ENCODE data around the gene HCFC1.

Gene HCFC1

DNA sequence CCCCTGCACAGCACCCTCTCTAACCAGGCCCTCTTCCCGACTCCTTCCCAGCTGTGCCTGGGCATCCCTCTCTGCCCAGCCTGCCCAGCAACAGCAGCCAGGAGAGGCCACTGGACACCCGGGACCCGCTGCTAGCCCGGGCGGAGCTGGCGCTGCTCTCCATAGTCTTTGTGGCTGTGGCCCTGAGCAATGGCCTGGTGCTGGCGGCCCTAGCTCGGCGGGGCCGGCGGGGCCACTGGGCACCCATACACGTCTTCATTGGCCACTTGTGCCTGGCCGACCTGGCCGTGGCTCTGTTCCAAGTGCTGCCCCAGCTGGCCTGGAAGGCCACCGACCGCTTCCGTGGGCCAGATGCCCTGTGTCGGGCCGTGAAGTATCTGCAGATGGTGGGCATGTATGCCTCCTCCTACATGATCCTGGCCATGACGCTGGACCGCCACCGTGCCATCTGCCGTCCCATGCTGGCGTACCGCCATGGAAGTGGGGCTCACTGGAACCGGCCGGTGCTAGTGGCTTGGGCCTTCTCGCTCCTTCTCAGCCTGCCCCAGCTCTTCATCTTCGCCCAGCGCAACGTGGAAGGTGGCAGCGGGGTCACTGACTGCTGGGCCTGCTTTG, 66.0 kb downstream of the HCFC1 start:
- in situ Hi-C loops (cut with MboI; ENCODE audit: low sequenced_read_pairs), result no loop called here

DNA sequence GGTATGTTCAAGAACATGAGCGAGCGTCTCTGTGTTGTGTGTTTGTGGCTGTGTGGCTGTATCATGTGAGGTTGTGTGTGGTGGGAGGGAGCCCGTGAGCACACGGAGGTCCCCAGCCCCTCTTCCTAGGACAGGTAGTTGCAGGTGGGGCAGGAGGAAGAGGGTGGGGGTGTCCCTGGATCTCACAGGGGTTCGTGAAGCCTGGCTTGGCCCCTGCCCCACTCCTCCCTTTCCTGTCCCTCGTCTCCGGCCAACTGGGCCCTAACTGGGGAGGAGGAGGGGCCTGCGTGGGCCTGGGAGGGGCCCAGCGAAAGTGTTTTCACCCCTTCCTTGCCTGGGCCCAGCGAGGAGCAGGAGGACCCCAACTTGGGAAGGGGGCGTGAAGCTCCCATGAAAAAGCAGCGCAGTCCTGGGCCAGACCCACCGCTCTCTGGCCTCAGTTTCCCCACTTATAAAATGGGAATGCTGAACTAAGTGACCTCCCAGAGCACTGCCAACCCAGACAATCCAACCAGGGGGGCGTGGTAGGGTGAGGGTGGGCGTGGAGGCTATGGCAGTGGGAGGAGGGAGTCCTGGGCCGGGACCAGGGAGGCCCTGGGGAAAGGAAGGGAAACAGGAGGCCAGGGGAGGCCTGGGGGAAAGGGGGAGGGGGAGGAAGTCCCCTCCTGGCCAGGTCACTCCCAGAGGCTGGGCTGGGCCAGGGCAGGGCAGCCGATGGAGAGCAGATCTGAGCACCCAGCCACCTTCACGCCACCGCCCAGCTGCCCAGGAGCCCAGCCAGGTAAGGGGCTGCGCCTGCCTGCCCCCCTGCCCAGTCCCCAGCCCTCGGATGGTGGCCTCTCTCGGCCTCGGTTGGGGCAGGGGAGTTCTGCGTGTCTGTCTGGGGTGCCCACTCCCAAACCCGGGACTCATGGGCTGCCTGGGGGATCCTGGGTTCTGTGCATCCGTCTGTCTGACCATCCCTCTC, 67.3 kb downstream of the HCFC1 start, which contains the start of gene AVPR2:
TSS of gene AVPR2 (plus strand) at position 683 of the 967 bp plus-strand sequence. CDS start 473 bp downstream, outside the sequence.
- in situ Hi-C loops (cut with MboI; ENCODE audit: low sequenced_read_pairs), result no loop called here

DNA sequence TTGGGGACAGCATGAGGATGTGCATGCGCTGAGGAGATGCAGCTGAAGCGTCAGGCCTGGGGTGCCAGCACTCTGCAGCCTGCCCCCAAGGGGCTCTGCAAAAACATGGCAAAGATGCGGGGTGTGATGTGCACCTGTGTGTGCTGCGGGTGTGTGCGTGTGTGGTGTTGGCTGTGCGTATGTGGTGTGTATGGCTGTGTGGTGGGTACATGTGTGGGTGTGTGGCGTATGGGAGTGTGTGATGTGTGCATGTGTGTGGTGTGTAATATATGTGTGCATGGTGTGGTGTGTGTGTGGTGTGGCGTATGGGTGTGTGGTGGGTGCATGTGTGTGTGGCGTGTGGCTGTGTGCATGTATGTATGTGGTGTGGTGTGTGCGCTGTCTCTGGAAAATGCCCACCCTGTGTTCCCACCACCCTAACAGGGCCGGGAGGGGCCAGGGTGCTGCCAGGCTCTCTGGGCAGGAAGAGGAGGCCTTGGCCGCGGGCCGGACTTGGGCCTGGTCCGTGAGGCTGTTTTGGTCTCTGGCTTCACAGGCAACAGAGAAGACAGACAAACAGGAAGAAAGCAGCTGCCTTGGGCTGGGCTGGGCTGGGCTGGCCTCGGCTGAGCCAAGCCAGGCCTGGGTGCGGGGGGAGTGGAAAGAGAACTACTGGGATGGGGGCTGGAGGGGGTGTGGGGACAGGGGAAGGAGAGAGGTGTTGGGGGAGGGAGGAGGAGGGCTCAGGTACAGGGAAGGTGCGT, 68.2 kb downstream of the HCFC1 start:
- in situ Hi-C loops (cut with MboI; ENCODE audit: low sequenced_read_pairs), result no loop called here

DNA sequence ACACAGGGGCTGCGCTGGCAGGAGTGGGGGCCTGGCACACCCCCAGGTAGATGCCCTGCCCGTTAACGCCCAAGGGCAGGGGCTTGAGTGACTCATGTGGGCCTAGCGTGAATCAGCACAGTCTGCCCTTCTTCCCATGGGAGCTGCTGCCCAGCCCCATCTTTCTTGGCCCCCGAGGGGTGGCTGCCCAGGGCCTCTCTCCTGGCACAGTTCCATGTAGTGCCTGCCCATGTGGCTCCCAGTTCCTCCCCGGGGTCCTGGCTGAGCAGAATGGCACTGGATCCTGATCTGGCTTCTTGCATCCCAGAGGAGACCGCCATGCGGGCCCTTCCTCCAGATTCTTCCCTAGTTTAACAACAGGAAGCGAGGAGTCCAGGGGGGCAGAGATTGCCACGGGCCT, 69.2 kb downstream of the HCFC1 start:
- in situ Hi-C loops (cut with MboI; ENCODE audit: low sequenced_read_pairs), result no loop called here

DNA sequence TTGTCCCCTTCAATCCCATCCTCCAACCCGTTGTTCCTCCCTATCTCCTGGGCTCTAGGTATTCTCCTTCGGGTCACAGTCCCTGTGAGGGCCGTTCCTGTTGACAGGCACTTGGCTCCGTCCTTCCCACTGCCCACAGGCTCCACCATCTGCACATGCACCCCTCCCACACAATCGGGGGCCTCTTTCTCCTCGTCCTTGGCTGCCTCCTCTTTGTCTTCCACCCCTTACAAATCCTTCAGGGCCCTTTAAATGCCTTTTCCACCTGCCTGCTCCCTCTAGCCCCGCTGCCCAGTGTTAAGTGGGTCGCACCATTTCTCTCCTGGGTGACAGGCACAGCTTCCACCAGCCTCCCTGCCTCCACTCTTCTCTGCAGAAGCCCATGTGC, 69.9 kb downstream of the HCFC1 start:
- in situ Hi-C loops (cut with MboI; ENCODE audit: low sequenced_read_pairs), result no loop called here

DNA sequence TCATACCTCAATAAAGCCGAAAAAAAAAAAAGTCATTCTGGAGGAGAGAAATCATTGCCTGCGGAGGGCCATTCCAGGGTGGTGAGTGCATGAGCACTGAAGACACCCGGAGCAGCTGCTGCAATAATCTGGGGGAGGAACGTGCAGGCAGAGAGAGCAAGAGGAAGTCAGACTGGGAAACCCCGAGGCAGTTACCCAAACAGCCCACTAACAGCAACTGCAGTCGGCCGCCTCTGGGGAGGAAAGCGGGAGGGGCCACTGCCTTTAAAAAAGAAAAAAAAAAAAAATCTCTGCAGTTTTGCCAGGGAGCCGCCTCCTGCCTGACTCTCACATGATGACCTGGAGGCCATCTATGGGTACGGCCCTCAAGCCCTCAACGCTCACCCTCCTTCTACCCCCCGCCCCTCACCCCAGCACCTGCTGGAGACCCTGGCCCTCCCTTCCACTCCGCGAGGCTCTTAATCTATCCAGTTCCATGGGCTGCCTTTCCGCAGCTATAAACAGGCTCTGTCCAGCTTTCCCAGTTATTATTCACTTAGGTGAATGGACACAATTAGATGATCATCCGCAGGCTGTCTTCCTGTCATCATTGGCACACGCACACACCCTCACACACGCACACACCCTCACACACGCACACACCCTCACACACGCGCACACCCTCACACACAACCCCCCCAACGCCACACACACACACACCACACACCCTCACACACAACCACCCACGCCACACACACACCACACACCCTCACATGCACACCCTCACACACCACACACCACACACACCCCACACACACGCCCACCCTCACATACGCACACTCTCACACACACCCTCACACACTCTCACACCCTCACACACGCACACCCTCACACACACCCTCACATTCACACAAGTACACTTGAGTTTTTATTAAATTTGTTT, 70.5 kb downstream of the HCFC1 start:
- in situ Hi-C loops (cut with MboI; ENCODE audit: low sequenced_read_pairs), result no loop called here

DNA sequence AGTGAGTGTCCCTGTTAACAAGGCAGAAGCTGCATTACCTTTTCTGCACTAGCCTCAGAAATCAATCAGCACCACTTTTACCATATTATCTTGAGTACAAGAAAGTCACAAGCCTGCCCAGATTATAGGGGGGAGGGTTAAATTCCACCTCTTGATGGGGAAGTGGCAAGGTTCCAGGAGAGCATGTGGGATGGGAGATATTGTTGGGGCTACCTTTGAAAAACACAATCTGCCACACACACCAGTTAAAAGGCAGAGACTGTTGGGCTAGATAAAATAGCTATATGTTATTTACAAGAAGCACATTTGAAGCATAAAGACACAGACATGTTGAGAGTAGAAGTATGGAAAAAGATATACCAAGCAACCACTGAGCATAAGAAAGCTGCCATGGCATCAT, 73.7 kb downstream of the HCFC1 start:
- in situ Hi-C loops (cut with MboI; ENCODE audit: low sequenced_read_pairs), result no loop called here
